Cortex of kidney (tissue), 1 donor: ENCODE data around the gene GPAT2.
"Not testable (repeated sequence)": the region's sequence is repeated elsewhere in the genome, so short reads cannot be mapped to it uniquely, and the experiment has no call there.

ENCODE experiments used
- DNase-seq: peaks from one replicate; lab custom pipeline; 2025; lab: John Stamatoyannopoulos, UW

The GPAT2 gene

DNA sequence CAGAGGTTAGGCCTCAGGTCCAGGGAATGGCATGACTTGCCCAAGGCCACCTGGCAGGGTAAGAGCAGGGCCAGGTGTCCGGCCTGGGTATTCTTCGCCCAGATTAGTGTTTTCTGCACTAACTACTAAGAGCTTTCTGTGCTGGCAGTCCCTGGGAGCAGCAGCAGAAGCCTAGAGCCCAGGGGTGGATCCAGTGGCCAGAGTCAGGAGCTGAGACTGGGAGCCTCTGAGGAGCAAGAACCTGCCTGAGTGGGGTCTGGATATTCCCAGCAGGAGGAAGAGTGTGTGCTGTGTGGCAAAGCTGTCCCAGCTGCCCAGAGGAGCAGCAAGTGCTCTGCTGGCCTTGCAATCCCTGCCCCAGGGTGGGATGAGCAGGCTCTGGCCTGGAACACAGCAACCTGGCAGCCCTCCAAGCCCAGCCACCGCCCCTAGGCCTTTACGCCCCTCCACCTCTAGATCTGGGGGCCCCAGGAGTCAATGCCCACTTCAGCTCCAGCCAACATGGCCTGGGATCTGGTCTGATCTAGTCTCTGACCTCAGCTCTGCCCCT is 30.7 kb upstream of the GPAT2 start:
- no peak for DNase-seq

DNA sequence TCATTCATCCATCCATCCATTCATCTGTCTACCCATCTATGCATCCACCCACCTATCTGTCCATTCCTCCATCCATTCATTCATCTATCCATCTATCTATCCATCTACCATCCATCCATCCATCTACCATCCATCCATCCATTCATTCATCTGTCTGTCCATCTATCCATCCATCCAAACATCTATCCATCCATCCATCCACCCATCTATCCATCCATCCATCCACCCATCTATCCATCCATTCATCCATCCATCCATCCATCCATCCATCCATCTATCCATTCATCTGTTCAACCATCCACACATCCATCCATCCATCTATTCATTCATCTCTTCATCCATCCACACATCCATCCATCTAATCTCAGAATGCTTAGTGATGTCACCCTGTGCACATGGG is 30.0 kb upstream of the GPAT2 start:
- not testable (repeated sequence) for DNase-seq

DNA sequence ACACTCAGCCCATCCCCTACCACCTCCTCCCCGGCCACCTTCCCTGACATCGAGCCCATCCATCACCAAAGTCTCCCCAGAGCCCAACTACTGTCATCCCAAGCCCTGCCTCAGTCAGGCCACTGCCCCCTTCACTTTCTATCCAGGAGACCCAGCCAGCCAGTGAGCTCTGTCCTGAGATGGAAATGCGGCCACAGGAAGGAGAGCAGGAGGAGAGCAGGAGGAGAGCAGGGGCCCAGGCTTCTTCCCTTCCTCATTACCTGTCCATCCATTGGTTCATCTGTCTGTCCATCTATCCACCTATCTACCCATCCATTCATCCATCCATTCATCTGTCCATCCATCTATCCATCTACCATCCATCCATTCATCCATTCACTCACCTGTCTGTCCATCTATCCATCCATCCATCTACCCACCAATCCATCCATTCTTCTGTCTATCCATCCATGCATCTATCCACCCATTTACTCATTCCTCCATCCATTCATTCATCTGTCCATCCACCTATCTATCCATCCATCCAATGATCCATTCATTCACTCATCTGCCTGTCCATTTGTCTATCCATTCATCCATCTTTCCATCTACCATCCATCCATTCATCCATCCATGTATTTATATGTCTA is 29.4 kb upstream of the GPAT2 start:
- DNase-seq = not testable (repeated sequence)

DNA sequence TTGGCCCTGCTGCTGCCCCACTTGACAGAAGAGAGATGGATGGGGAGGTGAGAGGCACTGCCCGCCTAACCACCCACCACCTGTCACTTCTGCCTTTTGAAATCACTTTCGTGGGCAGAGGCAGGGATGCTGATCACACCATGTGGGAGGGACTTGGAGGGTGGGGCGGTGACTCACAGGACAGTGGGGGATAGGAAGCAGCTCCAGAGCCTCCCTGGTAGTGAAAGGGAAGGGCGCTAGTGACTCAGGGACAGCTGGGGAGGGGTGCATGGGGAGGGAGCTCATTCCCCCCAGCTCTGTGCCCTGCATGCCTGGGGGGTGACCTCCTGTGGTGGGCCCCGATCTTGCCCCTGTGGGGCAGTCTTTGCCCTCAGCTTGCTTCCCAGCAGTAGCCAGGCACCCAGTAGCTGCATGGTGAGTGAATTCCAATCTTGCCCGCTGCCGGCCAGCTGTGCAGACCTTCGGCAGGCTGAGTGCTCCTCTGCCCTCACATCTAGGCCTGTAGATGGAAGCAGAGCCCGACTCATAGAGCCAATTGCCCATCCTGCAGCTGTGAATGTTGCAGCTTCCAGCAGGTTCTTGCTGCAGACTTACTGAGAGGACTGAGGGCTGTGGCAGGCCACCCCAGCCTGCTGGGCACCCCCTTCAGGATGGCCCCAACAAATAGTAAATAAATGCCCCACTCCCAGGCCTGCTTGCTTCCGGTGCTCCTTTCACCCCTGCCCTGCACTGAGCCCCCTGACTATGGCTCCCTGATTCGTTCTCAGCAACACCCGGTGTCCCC is 28.6 kb upstream of the GPAT2 start:
- not testable (repeated sequence) for DNase-seq

DNA sequence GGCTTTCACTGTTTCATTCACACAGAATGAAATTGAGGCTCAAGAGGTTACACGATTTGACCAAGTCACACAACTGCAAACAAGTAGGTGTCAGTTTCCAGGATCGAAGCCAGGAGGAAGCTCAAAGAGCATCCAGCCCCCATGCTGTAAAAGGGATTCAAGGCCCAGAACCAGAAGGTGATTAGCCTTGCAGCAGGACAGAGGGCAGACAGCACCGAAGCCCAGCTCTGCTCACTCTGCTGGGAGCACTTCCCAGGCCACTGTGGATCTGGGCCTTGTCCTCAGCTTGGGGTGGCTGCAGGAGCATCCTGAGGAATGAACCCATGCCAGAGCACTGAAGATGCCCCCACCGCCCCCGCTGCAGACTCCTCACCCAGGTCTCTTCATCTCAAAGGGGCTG is 27.8 kb upstream of the GPAT2 start:
- not testable (repeated sequence) for DNase-seq

DNA sequence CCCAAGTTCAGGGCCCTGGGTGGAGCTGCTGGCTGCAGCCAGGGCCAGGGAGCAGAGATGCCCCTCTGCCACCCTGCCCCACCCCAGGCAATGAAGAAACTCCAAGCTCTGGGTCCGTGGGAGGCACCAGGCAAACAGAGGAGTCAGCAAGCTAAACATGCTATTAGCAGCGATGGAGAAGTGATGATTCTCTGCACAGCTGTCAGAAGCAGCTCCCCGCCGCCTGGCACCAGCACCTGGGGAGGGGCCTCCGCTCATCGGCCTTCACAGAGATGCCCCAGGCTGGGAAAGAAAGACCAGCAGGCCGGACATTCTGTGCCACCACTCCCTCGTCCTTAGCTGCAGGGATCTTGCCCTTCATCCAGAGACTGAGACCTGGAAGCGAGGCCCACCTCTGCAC is 27.2 kb upstream of the GPAT2 start:
- not testable (repeated sequence) for DNase-seq

DNA sequence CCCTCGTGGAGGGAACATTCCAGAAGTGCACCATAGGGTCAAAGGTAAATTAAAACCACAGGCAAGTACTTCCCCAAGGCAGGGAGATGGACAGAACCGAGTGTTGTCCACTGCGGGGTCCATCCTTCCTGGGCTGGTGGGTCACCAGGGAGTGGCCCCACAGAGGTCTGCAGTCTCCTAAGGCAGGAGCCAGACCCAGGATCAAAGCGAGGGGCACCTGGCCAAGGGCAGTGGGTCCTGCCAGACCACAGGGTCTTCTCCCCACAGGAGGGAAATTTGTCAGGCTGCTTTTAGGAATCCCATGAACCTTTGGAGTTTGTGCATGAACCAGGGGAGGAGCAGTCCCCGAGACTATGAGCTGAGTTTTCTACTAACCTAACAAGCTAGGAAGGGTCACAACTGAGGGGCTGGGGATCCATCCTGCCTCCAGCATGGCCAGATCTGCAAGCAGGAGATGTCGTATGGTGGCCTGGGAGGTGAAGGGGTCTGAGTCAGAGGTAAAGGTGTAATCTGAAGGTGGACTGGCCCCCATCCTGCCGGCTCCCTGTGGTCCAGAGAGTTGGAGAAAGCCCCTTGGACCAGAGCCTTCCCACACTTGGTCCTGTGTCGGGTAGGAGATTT is 26.6 kb upstream of the GPAT2 start:
- DNase-seq = not testable (repeated sequence)

DNA sequence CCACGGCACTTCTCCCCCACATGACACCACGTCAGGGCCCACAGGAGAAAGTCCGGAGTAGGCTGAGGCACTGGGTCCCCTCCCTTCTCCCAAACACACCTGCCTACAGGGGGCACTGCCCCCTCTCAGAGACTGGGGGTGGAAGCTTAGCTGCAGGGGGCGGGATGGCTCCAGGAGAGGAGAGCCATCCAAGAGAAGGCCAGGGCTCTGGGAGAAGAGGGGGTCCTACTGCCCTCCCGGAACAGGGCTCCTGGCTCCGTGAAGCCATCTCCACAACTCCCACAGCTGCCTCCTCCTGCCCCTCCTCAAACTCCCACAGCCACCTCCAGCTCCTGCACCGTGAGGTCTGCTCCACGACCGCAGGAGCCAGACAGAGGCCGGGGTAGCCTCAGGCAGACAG is 25.6 kb upstream of the GPAT2 start:
- not testable (repeated sequence) for DNase-seq

DNA sequence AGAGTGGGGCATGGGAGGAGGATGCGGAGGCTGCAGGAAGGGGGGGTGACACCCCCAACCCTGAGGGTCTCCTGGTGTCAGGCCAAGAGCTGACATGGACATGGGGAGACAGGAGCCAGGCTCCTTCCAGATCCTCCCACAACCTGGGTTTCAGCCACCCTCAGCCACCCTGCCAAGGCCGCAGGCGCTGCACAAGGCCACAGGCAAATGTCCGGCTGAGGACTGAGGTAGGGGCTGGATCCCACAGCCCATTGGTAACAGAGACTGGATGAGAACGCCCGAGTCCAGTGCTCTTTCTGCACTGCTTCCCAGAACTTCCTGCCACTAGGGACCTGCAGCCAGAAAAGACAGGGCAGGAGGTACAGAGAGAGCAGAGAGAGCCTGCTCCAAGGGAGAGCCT is 24.7 kb upstream of the GPAT2 start:
- DNase-seq = not testable (repeated sequence)

DNA sequence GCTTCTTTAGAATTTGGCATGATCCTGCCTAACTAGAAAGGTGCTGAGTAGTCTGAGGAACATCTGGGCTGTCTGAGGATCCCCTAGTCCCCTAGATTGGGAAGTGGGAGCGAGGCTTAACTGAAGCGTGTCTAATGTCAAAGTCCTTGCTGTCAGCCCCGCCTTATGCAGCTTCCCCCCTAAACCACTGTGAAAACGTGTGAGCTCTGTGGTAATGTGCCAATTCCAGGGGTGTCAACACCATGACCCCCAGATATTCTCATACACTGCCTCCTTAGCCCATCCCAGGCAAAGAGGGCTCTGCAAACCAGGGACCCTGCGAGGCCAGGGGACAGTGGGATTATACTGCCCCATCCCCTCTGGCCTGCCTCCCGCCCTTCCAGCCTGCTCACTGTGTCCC is 21.1 kb upstream of the GPAT2 start:
- DNase-seq = not testable (repeated sequence)

DNA sequence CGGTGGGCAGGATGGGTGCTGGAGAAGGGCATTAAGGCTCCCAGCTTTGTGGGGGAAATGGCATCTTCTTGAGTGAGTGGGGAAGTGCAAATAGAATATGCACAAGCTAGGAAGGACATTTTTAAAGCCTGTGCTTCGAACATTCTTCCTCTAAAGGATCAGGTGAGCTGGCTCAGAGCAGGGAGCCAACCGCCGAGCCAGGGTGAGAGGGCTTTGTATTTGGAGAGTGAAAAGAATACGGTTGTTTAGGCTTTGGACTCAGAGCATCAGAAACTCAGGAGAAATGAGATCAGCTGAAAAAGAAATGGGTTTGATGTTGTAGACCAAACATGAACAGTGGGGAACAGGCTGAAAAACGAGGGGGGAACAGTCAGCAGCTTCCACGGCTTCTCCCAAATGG is 19.8 kb upstream of the GPAT2 start:
- not testable (repeated sequence) for DNase-seq

DNA sequence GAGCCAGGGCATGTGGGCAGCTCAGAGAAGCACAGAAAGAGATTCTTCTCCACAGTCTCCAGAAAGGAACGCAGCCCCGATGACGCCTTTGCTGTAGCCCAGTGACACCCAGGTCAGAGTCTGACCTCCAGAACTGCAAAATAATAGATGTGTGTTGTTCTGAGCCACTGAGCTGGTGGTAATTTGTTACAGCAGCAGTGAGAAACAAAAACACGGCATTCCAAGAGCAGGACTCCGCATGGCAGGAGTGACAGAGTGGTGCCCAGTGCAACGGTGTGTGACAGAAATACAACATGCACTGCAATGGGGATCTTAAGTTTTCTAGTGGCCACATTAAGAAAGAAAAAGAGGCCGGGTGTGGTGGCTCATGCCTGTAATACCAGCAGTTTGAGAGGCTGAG is 18.7 kb upstream of the GPAT2 start:
- DNase-seq = not testable (repeated sequence)

DNA sequence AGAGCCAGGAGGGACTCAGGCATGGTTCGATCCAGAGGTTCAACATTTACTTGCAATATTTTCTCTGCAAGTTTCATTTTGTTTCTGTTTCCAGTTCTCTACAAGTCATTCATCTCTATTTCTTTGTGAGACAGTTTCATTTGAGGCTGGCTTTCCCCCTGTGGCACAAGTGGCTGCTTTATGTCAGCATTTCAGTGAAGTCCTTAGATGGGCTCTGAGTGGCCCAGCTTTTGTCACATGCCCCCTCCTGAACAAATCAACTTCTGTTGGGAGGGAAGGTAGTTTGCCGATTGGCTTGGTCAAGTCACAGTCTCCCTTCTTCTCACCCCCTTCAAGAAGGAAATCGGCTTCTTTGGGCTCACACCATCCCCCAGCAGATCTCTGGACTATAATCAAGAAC is 17.9 kb upstream of the GPAT2 start:
- not testable (repeated sequence) for DNase-seq

DNA sequence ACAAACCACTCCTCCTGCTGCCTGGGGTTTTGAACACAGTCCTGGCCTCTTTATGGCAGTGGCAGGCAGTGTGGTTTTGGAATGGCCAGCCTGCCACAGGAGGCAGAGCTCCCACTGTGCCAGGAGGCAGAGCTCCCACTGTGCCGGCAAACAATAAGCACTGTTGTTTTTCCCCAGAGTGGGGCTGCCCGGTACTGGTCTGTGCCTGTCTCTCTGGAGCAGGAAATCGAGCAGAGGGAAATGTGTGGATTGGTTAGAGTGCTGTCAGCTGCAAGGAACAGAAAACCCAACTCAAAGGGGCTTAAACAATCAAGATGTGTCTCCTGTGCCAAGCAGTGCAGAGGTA is 15.2 kb upstream of the GPAT2 start:
- not testable (repeated sequence) for DNase-seq

DNA sequence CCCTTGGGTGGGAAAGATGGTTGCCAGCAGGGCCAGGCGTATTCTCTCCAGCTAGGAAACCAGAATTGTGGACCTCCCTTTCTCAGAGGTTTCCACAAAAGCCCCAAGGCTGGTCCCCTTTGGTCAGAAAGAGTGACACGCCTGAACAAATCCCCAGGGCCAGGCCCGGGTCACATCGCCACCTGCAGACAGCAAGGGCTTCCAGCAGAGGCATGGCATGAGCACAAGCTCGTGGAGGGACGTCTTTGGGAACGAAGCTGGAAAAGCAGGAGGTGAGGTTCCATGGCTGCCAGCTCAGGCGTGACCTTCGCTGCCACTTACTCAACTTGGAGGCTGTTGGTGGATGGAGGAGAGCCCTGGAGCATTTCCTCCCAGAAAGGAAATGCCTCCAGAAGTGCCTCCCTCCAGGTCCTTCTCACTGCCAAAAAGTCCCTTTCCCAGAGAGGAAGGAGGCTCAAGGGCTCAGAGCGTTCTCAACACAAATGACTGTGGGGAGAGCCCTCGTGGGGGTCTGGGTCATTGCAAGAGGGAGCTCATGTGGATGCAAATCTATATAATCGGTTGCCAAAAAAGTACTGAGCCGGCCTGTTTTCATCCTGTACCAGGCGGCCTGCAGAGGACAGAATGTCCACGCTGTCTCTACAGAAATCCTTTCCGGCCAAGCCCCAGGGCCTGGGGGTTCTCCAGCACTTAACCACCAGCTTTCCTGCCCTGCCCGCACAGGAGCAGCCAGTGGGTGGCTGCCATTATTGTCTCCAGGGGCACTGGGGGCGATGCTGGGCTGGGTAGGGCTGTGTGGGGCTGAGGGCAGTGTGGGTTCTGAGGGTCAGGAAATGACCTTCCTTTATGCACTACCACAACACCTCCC is 14.6 kb upstream of the GPAT2 start:
- DNase-seq = not testable (repeated sequence)

DNA sequence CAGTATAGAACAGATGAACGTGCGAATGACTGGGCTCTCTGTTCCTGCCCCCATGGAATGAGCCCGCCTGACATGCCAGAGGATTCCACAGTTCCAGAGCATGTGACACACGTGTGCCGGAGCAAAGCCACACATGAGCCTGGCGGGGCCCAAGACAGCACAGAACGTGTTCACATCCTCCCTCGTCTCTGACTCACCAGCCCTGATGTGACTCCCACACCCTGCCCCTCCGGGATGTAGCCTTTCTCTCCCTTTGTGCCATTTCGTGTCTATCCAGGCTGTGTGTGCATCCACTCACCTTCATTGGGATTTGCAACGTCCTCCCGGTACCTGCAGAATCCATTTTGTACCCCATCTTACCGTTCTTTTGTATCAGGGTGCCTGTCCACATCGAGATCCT is 838 bp upstream of the GPAT2 start:
- not testable (repeated sequence) for DNase-seq

DNA sequence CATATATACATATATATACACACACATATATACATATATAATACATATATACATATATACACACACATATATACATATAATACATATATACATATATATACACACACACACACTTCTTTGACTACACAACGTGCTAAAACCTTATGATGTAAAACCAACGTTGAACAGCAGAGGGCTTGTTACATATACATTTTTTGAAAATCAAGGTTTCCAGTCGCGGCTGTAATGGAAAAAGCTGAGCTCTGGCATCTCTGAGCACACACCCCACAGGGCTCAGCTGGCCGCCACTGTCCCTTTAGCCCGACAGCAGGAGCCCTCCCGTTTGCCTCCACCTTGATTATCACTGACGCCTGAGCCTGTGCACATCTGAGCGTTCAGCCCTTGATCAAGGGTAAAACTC is 719 bp downstream of the GPAT2 start:
- not testable (repeated sequence) for DNase-seq

DNA sequence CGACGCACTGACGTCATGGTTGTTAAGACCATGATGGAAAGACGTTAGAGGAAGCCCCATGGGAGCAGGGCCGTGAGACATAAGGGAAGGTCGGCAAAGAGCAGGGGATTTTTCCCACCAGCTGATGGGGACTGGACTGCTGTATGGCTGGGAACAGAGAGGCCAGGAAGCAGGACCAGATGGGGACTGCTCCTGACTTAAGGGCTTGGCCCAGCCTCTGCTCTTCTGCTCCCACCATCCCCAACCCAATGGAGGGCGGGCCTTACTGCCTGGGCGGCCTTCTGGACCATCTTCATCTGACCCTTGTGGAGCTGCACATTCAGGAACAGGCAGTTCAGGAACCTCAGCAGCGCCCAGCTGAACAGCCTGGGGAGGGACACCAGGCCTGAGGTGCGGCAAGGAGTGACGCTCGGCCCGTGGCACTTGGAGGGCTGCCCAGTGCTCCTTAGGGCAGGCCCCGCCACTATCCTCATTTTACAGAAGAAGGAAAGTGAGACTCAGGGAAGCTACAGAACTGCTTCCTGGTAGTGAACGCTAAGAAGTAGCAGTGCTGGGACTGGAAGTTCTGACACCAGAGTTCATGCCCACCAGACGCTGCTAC is 6.9 kb downstream of the GPAT2 start:
- DNase-seq = not testable (repeated sequence)

DNA sequence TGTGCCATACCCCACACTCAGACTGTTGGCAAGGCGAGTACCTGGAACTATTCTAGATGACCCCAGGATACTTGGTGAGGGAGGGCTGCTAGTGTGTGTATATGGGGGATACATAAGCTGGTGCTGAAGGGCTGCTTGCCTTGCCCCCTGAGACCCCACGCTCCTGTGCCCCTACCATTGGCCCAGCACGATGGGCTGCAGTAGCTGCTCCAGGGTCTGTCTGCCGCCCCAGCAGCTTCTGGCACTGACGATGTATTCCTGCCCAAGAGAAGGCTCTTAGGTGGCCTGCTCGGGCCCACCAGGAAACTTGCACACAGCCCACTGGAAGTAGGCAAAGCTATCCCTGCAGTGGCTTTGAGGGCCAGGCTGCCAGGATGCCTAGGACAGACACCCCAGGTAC is 9.0 kb downstream of the GPAT2 start:
- not testable (repeated sequence) for DNase-seq

DNA sequence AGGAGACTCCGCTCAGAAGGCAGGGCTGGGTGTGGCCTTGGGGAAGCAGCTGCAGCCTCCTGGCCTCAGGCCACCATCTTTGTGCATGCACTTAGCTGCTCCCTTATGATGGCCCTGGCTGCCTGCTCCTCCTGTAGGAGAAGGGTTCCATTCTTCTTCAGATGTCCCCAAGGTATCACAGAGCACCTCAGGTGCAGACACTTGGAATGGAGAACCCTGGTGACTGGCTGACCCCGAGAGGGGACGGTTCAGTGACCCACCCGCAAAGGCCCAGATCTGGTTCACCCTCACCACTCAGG is 9.6 kb downstream of the GPAT2 start:
- no peak for DNase-seq

DNA sequence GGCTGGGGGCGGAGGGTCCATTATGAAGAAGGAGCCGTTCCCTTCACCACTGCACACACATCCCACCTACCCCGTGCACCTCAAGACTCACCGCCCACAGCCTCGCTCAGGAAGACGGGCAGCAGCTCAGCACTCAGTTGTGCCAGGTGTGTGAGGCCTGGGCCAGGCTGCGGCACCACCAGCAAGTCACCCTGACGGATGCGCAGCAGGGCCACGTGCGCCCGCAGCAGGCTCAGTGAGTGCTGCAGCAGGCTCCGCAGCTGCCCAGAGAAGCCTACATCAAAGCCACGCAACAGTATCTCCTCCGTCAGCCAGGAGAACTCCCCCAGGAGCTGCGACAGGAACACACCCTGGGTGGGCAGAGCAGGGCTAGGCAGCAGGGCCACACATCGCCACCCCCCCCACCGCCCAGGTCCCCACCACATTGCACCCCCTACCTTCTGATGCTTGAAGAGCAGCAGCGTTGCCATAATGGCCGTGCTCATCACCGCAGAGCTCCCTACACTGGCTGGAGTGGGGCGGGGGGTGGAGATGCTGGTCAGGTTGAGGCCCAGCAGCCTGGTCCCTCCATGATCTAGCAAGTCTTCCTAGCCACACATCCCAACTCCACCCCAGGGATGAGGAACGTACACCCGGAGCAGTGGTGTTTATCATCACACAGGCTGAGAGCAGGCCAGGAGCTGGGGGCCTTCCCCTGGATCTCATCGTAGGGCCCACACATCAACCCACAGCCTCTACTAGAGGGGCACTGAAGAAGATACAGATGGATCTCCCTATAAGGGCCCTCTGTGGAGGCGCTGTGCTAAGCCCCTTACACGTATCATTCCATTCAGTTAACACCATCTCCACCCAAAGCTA is 10.2 kb downstream of the GPAT2 start:
- DNase-seq = no peak
